Measurements from ENCODE around the gene CKAP2L.
A peak's percentile ranks its signal among the peaks of the same experiment; 100 is the strongest.

The CKAP2L gene

GRCh38 chr2:112796486-112796885 lies 32.1 kb upstream of the CKAP2L start:
- no peak overlapping the region for H3K4me3 ChIP-seq (ENCODE audit: low read depth, low read length)
- no peak for DNase-seq (ENCODE audit: low read depth)
- no peak for TF ChIP-seq CTCF (IDR thresholded peaks at IDR 0.05; ENCODE audit: control insufficient read depth, extremely low read depth, insufficient read depth)

DNA sequence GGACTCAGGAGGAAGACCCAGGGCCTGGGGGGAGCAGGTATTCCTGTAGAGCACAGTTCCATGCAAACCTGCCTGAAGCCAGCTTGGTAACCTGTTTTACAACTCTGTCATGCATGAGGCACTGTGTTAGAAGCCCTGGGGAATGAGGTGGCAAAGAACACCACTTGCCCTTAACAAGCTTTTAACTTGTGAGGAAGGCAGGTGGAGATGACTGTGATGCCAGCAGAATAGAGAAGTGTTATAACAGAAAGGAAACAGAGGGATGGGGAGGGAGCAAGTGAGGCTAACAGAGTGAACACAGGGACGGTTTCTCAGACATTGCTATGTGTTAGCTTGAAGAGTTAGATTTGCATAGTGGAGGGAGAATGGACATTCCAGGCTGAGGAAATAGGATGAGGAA lies 31.4 kb upstream of the CKAP2L start:
- no peak overlapping the region for H3K4me3 ChIP-seq (ENCODE audit: low read depth, low read length)
- DNase-seq (ENCODE audit: low read depth) = peak; percentile 25
- TF ChIP-seq CTCF (IDR thresholded peaks at IDR 0.05; ENCODE audit: control insufficient read depth, extremely low read depth, insufficient read depth) = no peak

- H3K4me3 ChIP-seq (ENCODE audit: low read depth, low read length) = no peak overlapping the region
- no peak for DNase-seq (ENCODE audit: low read depth)
- TF ChIP-seq CTCF (IDR thresholded peaks at IDR 0.05; ENCODE audit: control insufficient read depth, extremely low read depth, insufficient read depth) = no peak
These were observed 30.4 kb upstream of the CKAP2L start for GRCh38 chr2:112794841-112795240.

DNA sequence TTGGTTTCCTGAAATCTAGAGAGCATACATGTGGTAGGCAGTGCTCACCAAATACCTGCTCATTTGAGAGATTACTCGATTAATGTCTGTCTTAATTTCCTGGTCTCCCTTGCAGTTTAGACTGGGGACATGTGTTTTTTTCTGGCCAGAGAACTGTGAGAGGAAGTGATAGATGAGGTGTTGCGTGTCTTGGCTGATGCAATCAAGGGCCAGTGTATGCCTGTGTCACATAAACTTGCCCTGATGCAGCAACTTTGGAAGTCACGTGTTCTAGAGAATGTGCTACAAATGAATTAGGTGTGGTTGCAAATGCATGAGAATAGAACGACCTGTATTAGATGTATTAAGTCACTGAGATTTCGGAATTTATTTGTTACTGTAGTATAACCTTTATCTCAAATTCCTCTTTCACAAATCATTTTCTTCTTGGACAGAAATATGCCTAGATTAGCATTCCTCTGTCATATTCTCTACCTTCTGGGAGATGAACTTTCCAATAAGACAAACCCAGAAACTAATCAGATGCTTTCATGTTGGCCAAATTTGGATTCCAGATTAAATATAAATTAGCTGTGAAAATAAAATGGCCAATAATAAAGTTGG lies 29.8 kb upstream of the CKAP2L start:
- no peak for TF ChIP-seq CTCF (IDR thresholded peaks at IDR 0.05; ENCODE audit: control insufficient read depth, extremely low read depth, insufficient read depth)
- H3K4me3 ChIP-seq (ENCODE audit: low read depth, low read length) = no peak overlapping the region
- DNase-seq (ENCODE audit: low read depth) = peak; percentile 25

GRCh38 chr2:112793449-112793978 lies 29.1 kb upstream of the CKAP2L start:
- no peak for TF ChIP-seq CTCF (IDR thresholded peaks at IDR 0.05; ENCODE audit: control insufficient read depth, extremely low read depth, insufficient read depth)
- DNase-seq (ENCODE audit: low read depth) = no peak
- H3K4me3 ChIP-seq (ENCODE audit: low read depth, low read length) = no peak overlapping the region

- H3K4me3 ChIP-seq (ENCODE audit: low read depth, low read length) = no peak overlapping the region
- no peak for DNase-seq (ENCODE audit: low read depth)
- no peak for TF ChIP-seq CTCF (IDR thresholded peaks at IDR 0.05; ENCODE audit: control insufficient read depth, extremely low read depth, insufficient read depth)
These were observed 28.0 kb upstream of the CKAP2L start for GRCh38 chr2:112792419-112792818.

DNA sequence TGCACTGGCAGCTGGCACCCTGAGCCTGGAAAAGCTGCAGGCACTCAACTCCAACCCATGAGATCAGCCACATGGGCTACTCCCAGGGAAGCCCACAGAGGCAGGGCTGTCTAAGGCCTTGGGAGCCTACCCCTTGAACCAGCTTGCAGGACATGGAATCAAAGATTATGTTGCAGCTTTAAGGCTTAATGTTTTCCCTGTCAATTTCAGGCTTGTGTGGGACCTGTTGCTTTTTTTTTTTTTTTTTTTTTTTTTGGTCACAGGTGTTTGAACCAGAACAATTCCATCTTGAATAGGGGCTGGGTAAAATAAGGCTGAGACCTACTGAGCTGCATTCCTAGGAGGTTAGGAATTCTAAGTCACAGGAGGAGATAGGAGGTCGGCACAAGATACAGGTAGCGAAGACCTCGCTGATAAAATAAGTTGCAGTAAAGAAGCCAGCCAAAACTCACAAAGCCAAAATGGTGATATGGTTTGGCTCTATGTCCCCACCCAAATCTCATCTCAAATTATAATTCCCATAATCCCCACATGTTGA lies 27.4 kb upstream of the CKAP2L start:
- no peak for DNase-seq (ENCODE audit: low read depth)
- no peak overlapping the region for H3K4me3 ChIP-seq (ENCODE audit: low read depth, low read length)
- TF ChIP-seq CTCF (IDR thresholded peaks at IDR 0.05; ENCODE audit: control insufficient read depth, extremely low read depth, insufficient read depth) = no peak

Measured in LNCaP clone FGC (cell line).